GM12878 (cell line): ENCODE results near the gene SHQ1. TPM values are rescaled to one million over a fixed set of nuclear protein-coding genes. Genes with fewer than 3 reads are reported as not detected.

Source experiments
- ATAC-seq: fragments of 200-7000 bp; cut with Tn5 transposase; 3 replicates; pipeline ENCODE4 v1.9.1; 2020; ENCODE audit warnings: mild to moderate bottlenecking, moderate library complexity
- BruUV-seq: library from RNA; stranded (reverse); fragments of 400-500 nt; replicated peaks from 2 replicates; lab custom pipeline; 2021; lab: Mats Ljungman, UMichigan
- CTCF ChIA-PET: fragments of 300-600 bp; sonication (Branson Sonifier 250); formaldehyde crosslinking; extraction: SDS; loops from one replicate; lab custom pipeline; 2021; ENCODE audit warnings: inconsistent platforms; lab: Yijun Ruan, JAX
- POLR2A ChIA-PET: fragments of 350-600 bp; formaldehyde crosslinking; extraction: SDS; loops from one replicate; lab custom pipeline; 2021; ENCODE audit warnings: inconsistent platforms; lab: Charles Lee
- RAD21 ChIA-PET: fragments of 300-600 bp; sonication (Branson Sonifier 250); formaldehyde crosslinking; loops from one replicate; lab custom pipeline; 2023; ENCODE audit warnings: antibody characterized with exemption; ENCODE audit not compliant: unreplicated experiment; lab: Charles Lee
- SMC1A ChIA-PET: fragments of 300-600 bp; sonication (Branson Sonifier 250); formaldehyde crosslinking; loops from one replicate; lab custom pipeline; 2023; ENCODE audit not compliant: unreplicated experiment, uncharacterized antibody; lab: Charles Lee
- DNase-seq: peaks from one replicate; pipeline ENCODE4 v3.0.0-alpha.2; 2011; ENCODE audit warnings: low read depth, low spot score
- FAIRE-seq: peaks from 3 replicates; lab custom pipeline; 2011; peaks lifted over from hg19 to GRCh38; lab: Jason Lieb, UNC
- H2AFZ ChIP-seq: 2 replicates; pipeline ENCODE4 v1.6.0; 2011; ENCODE audit warnings: low read depth, low read length, control low read depth; ENCODE audit not compliant: control insufficient read depth
- H3K27ac ChIP-seq: 2 replicates; pipeline ENCODE4 v1.5.1; 2011; ENCODE audit warnings: control low read depth; ENCODE audit not compliant: control insufficient read depth, insufficient read depth
- H3K27me3 ChIP-seq, 2 experiments: replicated peaks in 1 of 2; 2 replicates each; pipeline versions ENCODE4 v1.6.0 to v1.6.1; 2011; ENCODE audit warnings: low read length in 1 of 2; ENCODE audit not compliant: control insufficient read depth in 2 of 2, insufficient read depth in 2 of 2
- H3K36me3 ChIP-seq, 2 experiments: 2 replicates each; pipeline ENCODE4 v1.5.1; 2011; ENCODE audit warnings: low read length in 1 of 2; ENCODE audit not compliant: control insufficient read depth in 2 of 2, insufficient read depth in 2 of 2
- H3K4me1 ChIP-seq: 2 replicates; pipeline ENCODE4 v1.6.1; 2011; ENCODE audit warnings: mild to moderate bottlenecking, low read length, moderate library complexity, mixed read lengths; ENCODE audit not compliant: control insufficient read depth, insufficient read depth
- H3K4me2 ChIP-seq: 2 replicates; pipeline ENCODE4 v1.6.0; 2011; ENCODE audit warnings: control low read depth; ENCODE audit not compliant: control insufficient read depth, insufficient read depth
- H3K4me3 ChIP-seq: fragments of 200-600 bp; sonication (generic); 2 replicates; pipeline ENCODE4 v1.5.1; 2016
- H3K79me2 ChIP-seq: 2 replicates; pipeline ENCODE4 v1.6.0; 2011; ENCODE audit warnings: low read length; ENCODE audit not compliant: control insufficient read depth, insufficient read depth
- H3K9ac ChIP-seq: 2 replicates; pipeline ENCODE4 v1.8.0; 2011; ENCODE audit warnings: low read length, control low read depth, mixed read lengths; ENCODE audit not compliant: control insufficient read depth, insufficient read depth
- H3K9me3 ChIP-seq: replicated peaks from 3 replicates; pipeline ENCODE4 v1.5.1; 2011; ENCODE audit warnings: mild to moderate bottlenecking, low read length; ENCODE audit not compliant: control insufficient read depth, insufficient read depth
- H4K20me1 ChIP-seq: 2 replicates; pipeline ENCODE4 v1.6.0; 2011; ENCODE audit not compliant: control insufficient read depth, insufficient read depth
- BACH1 ChIP-seq: fragments of 450-650 bp; IDR thresholded peaks from 2 replicates; pipeline ENCODE4 v1.6.1; 2017; ENCODE audit warnings: mild to moderate bottlenecking, borderline replicate concordance
- CBX3 ChIP-seq: fragments of 200-600 bp; sonication (generic); IDR thresholded peaks from 2 replicates; pipeline ENCODE4 v1.6.1; 2016; ENCODE audit warnings: low read depth, borderline replicate concordance
- CHD4 ChIP-seq: fragments of 200-600 bp; sonication (generic); IDR thresholded peaks from 2 replicates; pipeline ENCODE4 v1.6.1; 2016; ENCODE audit warnings: mild to moderate bottlenecking
- HDAC2 ChIP-seq: fragments of 200-600 bp; sonication (generic); IDR thresholded peaks from 2 replicates; pipeline ENCODE4 v1.6.1; 2017
- MYC ChIP-seq: IDR thresholded peaks from 2 replicates; pipeline ENCODE4 v1.6.1; 2011; ENCODE audit warnings: mild to moderate bottlenecking, low read length, moderate library complexity, inconsistent platforms; ENCODE audit not compliant: insufficient read depth, insufficient replicate concordance, insufficient read length, severe bottlenecking
- NR2C1 ChIP-seq: fragments of 450-650 bp; IDR thresholded peaks from 2 replicates; pipeline ENCODE4 v1.6.1; 2017; ENCODE audit warnings: antibody characterized with exemption, mild to moderate bottlenecking, moderate library complexity
- NRF1 ChIP-seq: conservative IDR thresholded peaks from 2 replicates; pipeline ENCODE4 v1.6.1; 2011; ENCODE audit warnings: mild to moderate bottlenecking, low read depth, low read length, improper control_type of control experiment
- PAX5 ChIP-seq: IDR thresholded peaks from 2 replicates; pipeline ENCODE4 v1.6.1; 2011; ENCODE audit warnings: low read depth, low read length, borderline replicate concordance
- RB1 ChIP-seq: fragments of 450-650 bp; formaldehyde crosslinking; IDR thresholded peaks from 2 replicates; pipeline ENCODE4 v1.6.1; 2017; ENCODE audit warnings: mild to moderate bottlenecking, borderline replicate concordance
- RCOR1 ChIP-seq: conservative IDR thresholded peaks from 2 replicates; pipeline ENCODE4 v1.6.1; 2012; ENCODE audit warnings: low read depth, low read length, improper control_type of control experiment
- RFX5 ChIP-seq: IDR thresholded peaks from 2 replicates; pipeline ENCODE4 v1.6.1; 2011; ENCODE audit warnings: low read depth, low read length, improper control_type of control experiment
- SIX5 ChIP-seq: IDR thresholded peaks from 2 replicates; pipeline ENCODE4 v1.6.1; 2011; ENCODE audit warnings: mild to moderate bottlenecking, low read depth, low read length, moderate library complexity; ENCODE audit not compliant: severe bottlenecking
- SMAD5 ChIP-seq: IDR thresholded peaks from 2 replicates; pipeline ENCODE4 v1.6.1; 2016; ENCODE audit warnings: antibody characterized with exemption, low read depth
- SREBF1 ChIP-seq: IDR thresholded peaks from 2 replicates; pipeline ENCODE4 v1.6.1; 2012; ENCODE audit warnings: mild to moderate bottlenecking, low read length
- SUPT20H ChIP-seq: IDR thresholded peaks from 2 replicates; pipeline ENCODE4 v1.6.1; 2011; ENCODE audit warnings: low read depth, mild to moderate bottlenecking, low read length, moderate library complexity, borderline replicate concordance; ENCODE audit not compliant: control insufficient read depth
- ZBTB40 ChIP-seq: fragments of 450-650 bp; IDR thresholded peaks from 2 replicates; pipeline ENCODE4 v1.6.1; 2016; ENCODE audit warnings: mild to moderate bottlenecking, moderate library complexity, borderline replicate concordance
- WGBS: methylation state at CpG from one replicate; pipeline ENCODE4 v1.1.6; 2016; ENCODE audit warnings: low lambda C conversion rate; ENCODE audit not compliant: insufficient replicate concordance, insufficient coverage; ENCODE audit errors: missing lambda C conversion rate; 5-methylcytosine and 5-hydroxymethylcytosine counted together
- in situ Hi-C: fragments of 300-500 bp; cut with MboI; formaldehyde crosslinking; loops from 9 replicates; pipeline ENCODE4 v1.14.3; 2018; ENCODE audit warnings: mixed read lengths
- intact Hi-C: fragments of 100-400 bp; cut with micrococcal nuclease; formaldehyde crosslinking; loops from one replicate; pipeline ENCODE4 v1.14.2; 2022; ENCODE audit not compliant: unreplicated experiment
- polyA plus RNA-seq, 11 experiments: library from polyadenylated mRNA; depleted of rRNA in 4 of 11; unstranded in 6 of 11; stranded (reverse) in 5 of 11; fragments of >200 nt; fragmentation: Nextera tagmentation in 4 of 11; fragmentation: Illumina TruSeq in 1 of 11; extraction: Ambion mirVana in 4 of 11; extraction: Trizol in 1 of 11; gene quantifications; 1 replicate in 1 of 11; 2 replicates in 10 of 11; pipeline versions ENCODE4 v1.2.1 to v1.2.3, GENCODE V29; 2011 to 2016; ENCODE audit warnings: inconsistent platforms in 2 of 11, missing spikeins in 2 of 11, low read depth in 1 of 11
- total RNA-seq, 4 experiments: library from RNA; depleted of rRNA in 3 of 4; stranded (reverse); fragments of >200 nt in 3 of 4; fragmentation: Illumina TruSeq in 1 of 4; extraction: Trizol in 1 of 4; gene quantifications; 2 replicates each; pipeline versions ENCODE4 v1.2.1 to v1.2.3, GENCODE V29; 2013 to 2021
- TF ChIP-seq, protein P1 (sequence below): fragments of 450-650 bp; IDR thresholded peaks from 2 replicates; pipeline ENCODE4 v1.6.1; 2017; ENCODE audit warnings: mild to moderate bottlenecking, moderate library complexity

Gene SHQ1
- total and polyA plus RNA-seq, 10 of the 15 experiments (the other 5 are each of a cell fraction or from before 2014, with no cell fraction given): 12.6 to 51.7 (median 24.5) TPM

- Histone ChIP-seq H2AFZ (no peak overlapping the region), H3K79me2 (no peaks in the 10 kb centered on the region)
- SMC1A ChIA-PET: interaction anchor here (0.9 to 1.3 kb wide), 4 partner anchors 14 to 288 kb away, joined by 3 to 5 read pairs (median 3); no protein-coding TSS in a partner anchor
- TF ChIP-seq SIX5 (no peak), RFX5 (no peak), HDAC2 (no peak), RCOR1 (no peak), SREBF1 (no peak), CBX3 (no peak), NRF1 (no peak), BACH1 (no peak), RB1 (no peak), SUPT20H (no peak), ZBTB40 (no peak), CHD4 (no peak), PAX5 (no peak), NR2C1 (no peak), SMAD5 (no peak), MYC (no peak)
- TF ChIP-seq, protein P1, sequence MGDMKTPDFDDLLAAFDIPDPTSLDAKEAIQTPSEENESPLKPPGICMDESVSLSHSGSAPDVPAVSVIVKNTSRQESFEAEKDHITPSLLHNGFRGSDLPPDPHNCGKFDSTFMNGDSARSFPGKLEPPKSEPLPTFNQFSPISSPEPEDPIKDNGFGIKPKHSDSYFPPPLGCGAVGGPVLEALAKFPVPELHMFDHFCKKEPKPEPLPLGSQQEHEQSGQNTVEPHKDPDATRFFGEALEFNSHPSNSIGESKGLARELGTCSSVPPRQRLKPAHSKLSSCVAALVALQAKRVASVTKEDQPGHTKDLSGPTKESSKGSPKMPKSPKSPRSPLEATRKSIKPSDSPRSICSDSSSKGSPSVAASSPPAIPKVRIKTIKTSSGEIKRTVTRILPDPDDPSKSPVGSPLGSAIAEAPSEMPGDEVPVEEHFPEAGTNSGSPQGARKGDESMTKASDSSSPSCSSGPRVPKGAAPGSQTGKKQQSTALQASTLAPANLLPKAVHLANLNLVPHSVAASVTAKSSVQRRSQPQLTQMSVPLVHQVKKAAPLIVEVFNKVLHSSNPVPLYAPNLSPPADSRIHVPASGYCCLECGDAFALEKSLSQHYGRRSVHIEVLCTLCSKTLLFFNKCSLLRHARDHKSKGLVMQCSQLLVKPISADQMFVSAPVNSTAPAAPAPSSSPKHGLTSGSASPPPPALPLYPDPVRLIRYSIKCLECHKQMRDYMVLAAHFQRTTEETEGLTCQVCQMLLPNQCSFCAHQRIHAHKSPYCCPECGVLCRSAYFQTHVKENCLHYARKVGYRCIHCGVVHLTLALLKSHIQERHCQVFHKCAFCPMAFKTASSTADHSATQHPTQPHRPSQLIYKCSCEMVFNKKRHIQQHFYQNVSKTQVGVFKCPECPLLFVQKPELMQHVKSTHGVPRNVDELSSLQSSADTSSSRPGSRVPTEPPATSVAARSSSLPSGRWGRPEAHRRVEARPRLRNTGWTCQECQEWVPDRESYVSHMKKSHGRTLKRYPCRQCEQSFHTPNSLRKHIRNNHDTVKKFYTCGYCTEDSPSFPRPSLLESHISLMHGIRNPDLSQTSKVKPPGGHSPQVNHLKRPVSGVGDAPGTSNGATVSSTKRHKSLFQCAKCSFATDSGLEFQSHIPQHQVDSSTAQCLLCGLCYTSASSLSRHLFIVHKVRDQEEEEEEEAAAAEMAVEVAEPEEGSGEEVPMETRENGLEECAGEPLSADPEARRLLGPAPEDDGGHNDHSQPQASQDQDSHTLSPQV: no peak
These were observed 49.6 kb downstream of the SHQ1 start for GRCh38 chr3:72798552-72799195.

More at GRCh38 chr3:72798552-72799195, 49.6 kb downstream of the SHQ1 start:
- POLR2A ChIA-PET: no interaction called here
- Histone ChIP-seq H3K27me3 (no peaks in the 10 kb centered on the region), H4K20me1 (no peaks in the 10 kb centered on the region), H3K9ac (no peak overlapping the region), H3K36me3 (peaks cover 0 to 4% of the 10 kb centered on the region in 2 experiments; a peak in 1 of 4 replicates), H3K27ac (no peak overlapping the region), H3K9me3 (no peaks in the 10 kb centered on the region), H3K4me3 (no peak overlapping the region), H3K4me1 (peaks cover 4% of the 10 kb centered on the region; the same call in 1 of the 2 replicates), H3K4me2 (no peak overlapping the region)
- intact Hi-C loops (no loop called here), in situ Hi-C loops (no loop called here)
- WGBS: 89% methylated on average over 3 of the region's 3 CpGs
- ATAC-seq: no peak
- RAD21 ChIA-PET: interaction anchor here (1.5 kb wide), 1 partner anchor 16 kb away, joined by 3 read pairs; no protein-coding TSS in a partner anchor
- CTCF ChIA-PET: interaction anchor here (1.1 to 1.3 kb wide), 2 partner anchors 132 to 133 kb away, joined by 3 read pairs; no protein-coding TSS in a partner anchor
- no peak for DNase-seq
- no peak for FAIRE-seq
- BruUV-seq: no TSS peak
